Duodenal mucosa (tissue), 2 donors: ENCODE data around the gene LCK.
"Not testable (repeated sequence)": the region's sequence is repeated elsewhere in the genome, so short reads cannot be mapped to it uniquely, and the experiment has no call there.

Experiments
- H3K27ac ChIP-seq: one replicate; pipeline ENCODE4 v1.7.0; 2013; ENCODE audit warnings: low read depth, low read length
- H3K27me3 ChIP-seq, 2 donors: one replicate each; pipeline ENCODE4 v1.7.0; 2013; ENCODE audit warnings: low read length in 2 of 2, control low read depth in 1 of 2; ENCODE audit not compliant: insufficient read depth in 2 of 2, control insufficient read depth in 1 of 2
- H3K36me3 ChIP-seq, 2 donors: one replicate each; pipeline ENCODE4 v1.7.0; 2013; ENCODE audit warnings: low read length in 2 of 2, control low read depth in 1 of 2; ENCODE audit not compliant: insufficient read depth in 2 of 2, control insufficient read depth in 1 of 2
- H3K4me1 ChIP-seq, 2 donors: one replicate each; pipeline ENCODE4 v1.7.0; 2013; ENCODE audit warnings: low read length in 2 of 2, control low read depth in 1 of 2; ENCODE audit not compliant: insufficient read depth in 2 of 2, control insufficient read depth in 1 of 2
- H3K4me3 ChIP-seq, 2 donors: one replicate each; pipeline ENCODE4 v1.7.0; 2013; ENCODE audit warnings: low read length in 2 of 2, low read depth in 1 of 2
- H3K9ac ChIP-seq, 2 donors: one replicate each; pipeline ENCODE4 v1.7.0; 2013; ENCODE audit warnings: low read length in 2 of 2, low read depth in 1 of 2
- H3K9me3 ChIP-seq, 2 donors: one replicate each; pipeline ENCODE4 v1.7.0; 2013; ENCODE audit warnings: low read length in 2 of 2, control low read depth in 1 of 2; ENCODE audit not compliant: control insufficient read depth in 1 of 2

The LCK gene

GRCh38 chr1:32255072-32256071, 4.3 kb downstream of the LCK start:
- no peaks in the 10 kb centered on the region for H3K9me3 ChIP-seq
- no peak overlapping the region for H3K9ac ChIP-seq
- no peaks in the 10 kb centered on the region for H3K27me3 ChIP-seq
- H3K4me1 ChIP-seq, result peaks cover 7 to 10% of the 10 kb centered on the region in 2 donors
- no peak overlapping the region for H3K27ac ChIP-seq
- H3K36me3 ChIP-seq, result no peaks in the 10 kb centered on the region
- H3K4me3 ChIP-seq, result peak overlapping the region in 1 of 2 donors; percentile 28

- Histone ChIP-seq H3K27ac (no peak overlapping the region), H3K36me3 (no peaks in the 10 kb centered on the region), H3K4me3 (no peak overlapping the region), H3K27me3 (no peaks in the 10 kb centered on the region), H3K4me1 (peaks cover 0 to 4% of the 10 kb centered on the region in 2 donors), H3K9me3 (no peaks in the 10 kb centered on the region), H3K9ac (no peak overlapping the region)
Measured at GRCh38 chr1:32256473-32257226, 5.6 kb downstream of the LCK start.

DNA sequence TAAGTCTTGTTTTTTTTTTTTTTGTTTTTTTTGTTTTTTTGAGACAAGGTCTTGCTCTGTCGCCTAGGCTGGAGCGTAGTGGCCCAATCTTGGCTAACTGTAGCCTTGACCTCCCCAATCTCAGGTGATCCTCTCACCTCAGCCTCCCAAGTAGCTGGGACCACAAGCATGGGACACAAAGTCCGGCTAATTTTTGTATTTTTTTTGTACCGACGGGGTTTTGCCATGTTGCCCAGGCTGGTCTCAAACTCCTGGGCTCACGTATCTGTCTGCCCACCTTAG, 6.1 kb downstream of the LCK start:
- no peak overlapping the region for H3K27ac ChIP-seq
- H3K27me3 ChIP-seq, result no peaks in the 10 kb centered on the region
- no peak overlapping the region for H3K4me3 ChIP-seq
- no peak overlapping the region for H3K9ac ChIP-seq
- H3K9me3 ChIP-seq, result no peaks in the 10 kb centered on the region
- no peaks in the 10 kb centered on the region for H3K36me3 ChIP-seq
- H3K4me1 ChIP-seq, result peaks cover 0 to under 1% of the 10 kb centered on the region in 2 donors

DNA sequence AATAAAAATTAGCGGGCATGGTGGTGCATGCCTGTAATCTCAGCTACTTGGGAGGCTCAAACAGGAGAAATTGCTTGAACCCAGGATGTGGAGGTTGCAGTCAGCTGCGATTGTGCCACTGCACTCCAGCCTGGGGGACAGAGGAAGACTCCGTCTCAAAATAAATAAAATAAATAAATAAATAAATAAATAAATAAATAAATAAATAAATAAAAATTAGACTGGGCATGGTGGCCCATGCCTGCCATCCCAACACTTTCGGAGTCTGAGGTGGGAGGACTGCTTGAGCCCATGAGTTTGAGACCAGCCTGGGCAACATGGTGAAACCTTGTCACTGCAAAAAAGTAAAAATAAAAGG, 12.2 kb downstream of the LCK start:
- not testable (repeated sequence) for H3K27ac ChIP-seq, H3K9ac ChIP-seq, H3K4me1 ChIP-seq, H3K27me3 ChIP-seq, H3K36me3 ChIP-seq, H3K4me3 ChIP-seq, H3K9me3 ChIP-seq

GRCh38 chr1:32263744-32264143, 12.7 kb downstream of the LCK start:
- Histone ChIP-seq H3K27ac (no peak overlapping the region), H3K27me3 (no peaks in the 10 kb centered on the region), H3K4me3 (no peak overlapping the region), H3K9me3 (no peaks in the 10 kb centered on the region), H3K4me1 (peaks cover 4 to 5% of the 10 kb centered on the region in 2 donors), H3K36me3 (no peaks in the 10 kb centered on the region), H3K9ac (no peak overlapping the region)

- Histone ChIP-seq H3K36me3 (no peaks in the 10 kb centered on the region), H3K9ac (no peak overlapping the region), H3K4me3 (no peak overlapping the region), H3K9me3 (no peaks in the 10 kb centered on the region), H3K4me1 (peaks cover 4 to 5% of the 10 kb centered on the region in 2 donors), H3K27ac (no peak overlapping the region), H3K27me3 (no peaks in the 10 kb centered on the region)
Measured at GRCh38 chr1:32265846-32266245, 14.8 kb downstream of the LCK start.

DNA sequence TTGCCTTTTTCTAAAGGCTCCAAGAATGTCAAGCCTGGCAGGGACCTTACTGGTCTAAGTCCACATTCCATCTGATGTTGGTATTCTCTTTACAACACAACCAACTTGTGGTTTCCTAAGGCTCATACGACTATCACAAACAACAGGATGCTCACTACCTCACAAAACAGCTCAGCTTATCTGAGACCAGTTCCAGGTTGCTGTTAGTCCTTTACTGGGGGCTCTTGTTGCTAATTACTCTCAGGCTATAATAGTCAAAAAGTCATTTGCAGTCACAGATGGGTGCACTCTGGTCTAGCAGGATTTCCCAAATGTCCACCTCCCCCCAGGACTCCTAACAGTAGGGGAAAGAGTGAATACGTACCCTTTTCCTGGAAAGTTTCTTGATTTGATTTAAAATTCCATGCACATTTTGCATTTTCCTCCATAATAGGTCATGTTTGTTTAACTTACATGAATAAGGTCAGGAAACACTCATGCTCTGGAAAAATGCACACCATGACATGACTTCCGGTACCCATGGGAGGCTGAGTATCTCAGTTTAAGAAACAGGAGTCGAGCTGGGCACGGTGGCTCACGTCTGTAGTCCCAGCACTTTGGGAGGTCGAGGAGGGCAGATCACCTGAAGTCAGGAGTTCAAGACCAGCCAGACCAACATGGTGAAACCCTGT, 16.0 kb downstream of the LCK start:
- Histone ChIP-seq H3K9me3 (no peaks in the 10 kb centered on the region), H3K4me1 (peaks cover 5 to 8% of the 10 kb centered on the region in 2 donors), H3K36me3 (no peaks in the 10 kb centered on the region), H3K27ac (no peak overlapping the region), H3K27me3 (no peaks in the 10 kb centered on the region), H3K4me3 (no peak overlapping the region), H3K9ac (no peak overlapping the region)

DNA sequence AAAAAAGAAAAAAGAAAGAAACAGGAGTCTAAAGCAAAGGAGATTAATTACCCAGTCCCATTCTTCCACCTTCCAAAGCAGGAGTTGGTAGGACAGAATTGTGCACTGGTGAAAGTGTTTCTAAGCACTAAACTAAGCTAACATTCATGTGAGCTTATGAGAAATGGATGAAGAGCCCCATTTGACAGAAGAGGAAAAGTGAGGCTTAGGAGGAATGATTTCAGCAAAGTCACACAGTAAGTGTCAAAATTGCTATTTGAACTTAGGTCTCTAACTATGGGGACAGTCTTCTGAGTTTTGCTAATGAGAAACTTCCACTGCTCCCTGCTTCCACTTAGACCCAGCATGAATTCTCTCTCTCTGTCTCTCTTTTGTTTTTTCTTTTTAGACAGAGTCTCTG, 18.7 kb downstream of the LCK start:
- Histone ChIP-seq H3K4me3 (no peak overlapping the region), H3K36me3 (no peaks in the 10 kb centered on the region), H3K4me1 (peaks cover 9 to 12% of the 10 kb centered on the region in 2 donors), H3K27me3 (no peaks in the 10 kb centered on the region), H3K9me3 (no peaks in the 10 kb centered on the region), H3K9ac (no peak overlapping the region), H3K27ac (no peak overlapping the region)

DNA sequence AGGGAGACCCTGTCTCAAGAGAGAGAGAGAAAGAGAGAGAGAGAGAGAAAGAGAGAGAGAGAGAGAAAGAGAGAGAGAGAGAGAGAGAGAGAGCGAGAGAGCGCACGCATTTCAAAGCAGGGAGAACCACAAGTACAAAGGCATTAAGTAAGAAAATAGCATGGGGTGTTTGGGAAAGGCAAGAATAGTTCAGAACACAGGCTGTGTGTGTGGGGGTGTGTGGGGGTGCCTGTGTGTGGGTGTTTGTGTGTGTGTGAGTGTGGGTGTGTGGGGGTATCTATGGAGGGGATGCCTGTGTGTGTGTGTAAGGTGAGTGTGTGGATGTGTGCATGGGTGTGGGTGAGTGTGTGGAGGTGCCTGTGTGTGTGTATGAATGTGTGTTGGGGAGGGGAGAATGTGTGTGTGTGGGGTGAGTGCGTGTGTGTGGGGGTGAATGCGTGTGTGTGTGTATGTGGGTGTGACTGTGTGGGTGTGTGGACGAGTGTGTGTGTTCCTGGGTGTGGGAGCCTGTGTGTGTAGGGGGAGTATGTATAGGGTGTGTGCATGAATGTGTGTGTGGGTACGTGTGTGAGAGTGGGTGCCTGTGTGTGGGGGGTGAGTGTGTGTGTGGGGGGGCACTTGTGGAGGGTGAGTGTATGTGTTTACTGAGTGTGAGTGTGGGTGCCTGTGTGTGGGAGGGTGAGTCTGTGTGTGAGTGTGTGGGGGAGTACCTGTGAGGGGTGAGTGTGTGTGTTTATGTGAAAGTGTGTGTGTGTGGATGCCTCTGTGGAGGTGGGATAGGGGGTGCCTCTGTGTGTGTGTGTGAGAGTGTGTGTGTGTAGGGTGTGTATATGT, 21.7 kb downstream of the LCK start:
- Histone ChIP-seq H3K36me3 (peaks cover 0 to 3% of the 10 kb centered on the region in 2 donors), H3K4me1 (peaks cover 8 to 9% of the 10 kb centered on the region in 2 donors), H3K9ac (no peak overlapping the region), H3K27me3 (no peaks in the 10 kb centered on the region), H3K4me3 (no peak overlapping the region), H3K27ac (no peak overlapping the region), H3K9me3 (no peaks in the 10 kb centered on the region)
